ENCODE measurements around the gene ITGA8. TPM values are rescaled to one million over a fixed set of nuclear protein-coding genes. Genes with fewer than 3 reads are reported as not detected.

ITGA8 gene
- total and polyA plus RNA-seq, 2 of the 13 experiments (the other 11 are each of a cell fraction or from before 2014, with no cell fraction given) = not detected

DNA sequence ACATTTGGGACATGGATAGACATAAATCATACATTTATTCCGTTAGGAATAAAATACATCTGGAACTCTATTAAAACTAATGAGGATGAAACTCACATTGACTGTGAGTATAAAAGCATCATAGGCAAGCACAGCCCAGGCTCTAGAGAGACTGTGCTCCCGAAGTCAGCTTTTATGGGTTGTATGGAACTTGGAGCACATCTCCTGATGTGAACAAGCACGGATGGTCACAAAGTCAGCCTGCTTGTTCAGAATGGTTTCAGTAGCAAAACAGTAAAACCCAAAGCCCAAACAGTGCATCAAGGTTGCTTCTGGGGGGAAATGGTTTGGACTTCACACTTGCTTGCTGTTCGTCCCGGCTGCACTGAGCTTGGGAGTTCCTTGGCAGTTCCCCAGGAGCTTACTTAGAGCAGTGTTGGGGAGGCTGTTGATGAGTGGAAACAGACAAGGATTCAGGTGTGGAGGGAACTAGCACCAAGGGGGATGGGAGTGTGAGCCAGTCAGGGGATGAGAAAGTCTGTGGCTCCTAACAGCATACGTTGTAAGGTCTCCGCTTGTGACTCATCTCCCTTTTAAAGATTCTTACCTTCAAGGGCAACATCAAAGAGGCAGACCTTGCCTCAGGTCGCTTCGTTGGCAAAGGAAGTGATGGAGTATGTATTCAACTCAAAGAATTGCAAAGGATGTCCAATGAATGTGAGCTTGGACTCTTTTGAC, 19.7 kb upstream of the ITGA8 start:
- Histone ChIP-seq H3K9ac (ENCODE audit: insufficient read depth, low read depth, low read length) (no peak overlapping the region), H3K4me2 (ENCODE audit: low read depth, low read length) (no peak overlapping the region), H3K27ac (ENCODE audit: extremely low read length, insufficient read depth, low read length) (no peak overlapping the region), H2AFZ (ENCODE audit: low read length) (no peak overlapping the region), H3K27me3 (ENCODE audit: control insufficient read depth in 1 of 2, insufficient read depth in 2 of 2, low read length in 2 of 2) (peaks cover 0 to 6% of the 10 kb centered on the region in 2 experiments; a peak in 2 of 5 replicates), H3K9me3 (ENCODE audit: low read length) (no peaks in the 10 kb centered on the region), H3K4me3 (replicated peaks in 1 of 3; ENCODE audit: insufficient read depth in 1 of 3, low read depth in 2 of 3, low read length in 3 of 3) (no peak overlapping the region), H3K4me1 (ENCODE audit: insufficient read depth, low read length) (no peaks in the 10 kb centered on the region), H3K36me3 (replicated peaks in 1 of 2; ENCODE audit: control insufficient read depth in 1 of 2, insufficient read depth in 2 of 2, low read length in 2 of 2) (no peaks in the 10 kb centered on the region), H4K20me1 (ENCODE audit: insufficient read depth, low read length) (no peaks in the 10 kb centered on the region), H3K79me2 (ENCODE audit: insufficient read depth, low read length) (no peaks in the 10 kb centered on the region)
- CTCF ChIA-PET (ENCODE audit: low intra/inter-chr PET ratio, low total read pairs) = no interaction called here
- in situ Hi-C loops (cut with HindIII; ENCODE audit: extremely low pct_ligation_motif_present, low pct_unique_long_range_greater_than_20kb) = no loop called here
- ATAC-seq (no peak), DNase-seq (ENCODE audit: low spot score) (no peak), FAIRE-seq (no peak)
- POLR2A ChIA-PET = no interaction called here
- intact Hi-C loops (cut with micrococcal nuclease; ENCODE audit: unreplicated experiment) = no loop called here
- TF ChIP-seq ZNF124 (CRISPR knock-in tag; IDR thresholded peaks at IDR 0.05) = no peak
- TF ChIP-seq KLF9 (CRISPR knock-in tag; IDR thresholded peaks at IDR 0.05; ENCODE audit: low read depth) = no peak
- no peak for TF ChIP-seq MTA3 (CRISPR knock-in tag; IDR thresholded peaks at IDR 0.05)
- TF ChIP-seq, protein P1, sequence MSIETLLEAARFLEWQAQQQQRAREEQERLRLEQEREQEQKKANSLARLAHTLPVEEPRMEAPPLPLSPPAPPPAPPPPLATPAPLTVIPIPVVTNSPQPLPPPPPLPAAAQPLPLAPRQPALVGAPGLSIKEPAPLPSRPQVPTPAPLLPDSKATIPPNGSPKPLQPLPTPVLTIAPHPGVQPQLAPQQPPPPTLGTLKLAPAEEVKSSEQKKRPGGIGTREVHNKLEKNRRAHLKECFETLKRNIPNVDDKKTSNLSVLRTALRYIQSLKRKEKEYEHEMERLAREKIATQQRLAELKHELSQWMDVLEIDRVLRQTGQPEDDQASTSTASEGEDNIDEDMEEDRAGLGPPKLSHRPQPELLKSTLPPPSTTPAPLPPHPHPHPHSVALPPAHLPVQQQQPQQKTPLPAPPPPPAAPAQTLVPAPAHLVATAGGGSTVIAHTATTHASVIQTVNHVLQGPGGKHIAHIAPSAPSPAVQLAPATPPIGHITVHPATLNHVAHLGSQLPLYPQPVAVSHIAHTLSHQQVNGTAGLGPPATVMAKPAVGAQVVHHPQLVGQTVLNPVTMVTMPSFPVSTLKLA (IDR thresholded peaks at IDR 0.05) = no peak
- no peak for TF ChIP-seq FOXA1 (IDR thresholded peaks at IDR 0.05)
- TF ChIP-seq FOXA1 (CRISPR knock-in tag; IDR thresholded peaks at IDR 0.05) = no peak
- TF ChIP-seq, protein P2, sequence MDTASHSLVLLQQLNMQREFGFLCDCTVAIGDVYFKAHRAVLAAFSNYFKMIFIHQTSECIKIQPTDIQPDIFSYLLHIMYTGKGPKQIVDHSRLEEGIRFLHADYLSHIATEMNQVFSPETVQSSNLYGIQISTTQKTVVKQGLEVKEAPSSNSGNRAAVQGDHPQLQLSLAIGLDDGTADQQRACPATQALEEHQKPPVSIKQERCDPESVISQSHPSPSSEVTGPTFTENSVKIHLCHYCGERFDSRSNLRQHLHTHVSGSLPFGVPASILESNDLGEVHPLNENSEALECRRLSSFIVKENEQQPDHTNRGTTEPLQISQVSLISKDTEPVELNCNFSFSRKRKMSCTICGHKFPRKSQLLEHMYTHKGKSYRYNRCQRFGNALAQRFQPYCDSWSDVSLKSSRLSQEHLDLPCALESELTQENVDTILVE (CRISPR knock-in tag; IDR thresholded peaks at IDR 0.05) = no peak
- TF ChIP-seq ZFP1 (CRISPR knock-in tag; IDR thresholded peaks at IDR 0.05) = no peak
- TF ChIP-seq MEIS1 (CRISPR knock-in tag; IDR thresholded peaks at IDR 0.05; ENCODE audit: borderline replicate concordance) = no peak
- TF ChIP-seq, protein P3, sequence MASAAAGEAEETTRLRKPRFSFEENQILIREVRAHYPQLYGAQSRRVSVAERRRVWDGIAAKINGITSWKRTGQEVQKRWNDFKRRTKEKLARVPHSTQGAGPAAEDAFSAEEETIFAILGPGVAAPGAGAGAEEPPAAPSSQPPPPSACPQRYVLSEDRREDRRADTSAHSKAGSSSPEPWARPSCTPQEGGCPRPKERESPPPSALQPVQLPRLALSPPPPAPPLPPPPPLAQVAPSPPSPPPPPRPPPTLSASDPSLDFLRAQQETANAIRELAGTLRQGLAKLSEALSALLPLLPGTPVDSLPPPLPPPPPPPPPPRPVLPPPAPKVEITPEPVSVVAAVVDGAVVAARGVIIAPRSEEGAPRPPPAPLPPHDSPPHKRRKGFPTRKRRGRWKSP (CRISPR knock-in tag; IDR thresholded peaks at IDR 0.05) = no peak
- TF ChIP-seq MIER3 (CRISPR knock-in tag; IDR thresholded peaks at IDR 0.05; ENCODE audit: borderline replicate concordance) = no peak
- no peak for TF ChIP-seq RAD51 (IDR thresholded peaks at IDR 0.05; ENCODE audit: borderline replicate concordance)
- no peak for TF ChIP-seq ZNF180 (CRISPR knock-in tag; IDR thresholded peaks at IDR 0.05; ENCODE audit: borderline replicate concordance, low read depth)
- TF ChIP-seq SCMH1 (CRISPR knock-in tag; IDR thresholded peaks at IDR 0.05; ENCODE audit: borderline replicate concordance) = no peak
- no peak for TF ChIP-seq ZNF790 (CRISPR knock-in tag; IDR thresholded peaks at IDR 0.05; ENCODE audit: borderline replicate concordance)
- TF ChIP-seq, protein P4, sequence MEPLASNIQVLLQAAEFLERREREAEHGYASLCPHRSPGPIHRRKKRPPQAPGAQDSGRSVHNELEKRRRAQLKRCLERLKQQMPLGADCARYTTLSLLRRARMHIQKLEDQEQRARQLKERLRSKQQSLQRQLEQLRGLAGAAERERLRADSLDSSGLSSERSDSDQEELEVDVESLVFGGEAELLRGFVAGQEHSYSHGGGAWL (CRISPR knock-in tag; IDR thresholded peaks at IDR 0.05) = no peak
- TF ChIP-seq ZNF713 (CRISPR knock-in tag; IDR thresholded peaks at IDR 0.05) = no peak
- no peak for TF ChIP-seq PAX8 (CRISPR knock-in tag; IDR thresholded peaks at IDR 0.05; ENCODE audit: borderline replicate concordance)
- TF ChIP-seq DMAP1 (CRISPR knock-in tag; IDR thresholded peaks at IDR 0.05) = no peak
- no TSS peak for BruUV-seq (replicated peaks)
- 18% methylated on average over 7 of the region's 9 CpGs for WGBS (ENCODE audit: low lambda C conversion rate)

Data from HepG2 (cell line).